Activated CD8-positive, alpha-beta memory T cell treated with anti-CD3 and anti-CD28 coated beads for 24 hours (primary cell): Measurements from ENCODE around the gene GPBP1L1.

Source experiments
- DNase-seq: peaks from one replicate; pipeline ENCODE4 v3.0.0-alpha.2; 2020

The GPBP1L1 gene

DNA sequence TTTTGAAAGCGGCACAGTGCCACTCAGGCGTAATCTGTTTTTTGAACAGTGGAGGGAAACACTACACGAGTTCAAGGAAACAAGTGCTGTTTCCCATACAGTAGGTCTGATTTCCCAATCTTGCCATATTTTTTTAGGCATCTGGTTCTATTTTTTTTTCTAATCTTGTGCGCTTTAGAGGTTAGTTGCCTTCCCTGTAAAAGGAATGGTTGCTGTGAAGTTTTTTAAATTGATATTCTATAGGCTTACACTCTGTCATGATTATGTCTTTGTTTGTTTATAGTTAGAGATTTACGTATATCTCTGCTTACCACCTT lies 101.3 kb downstream of the GPBP1L1 start:
- DNase-seq, result no peak

- peak; percentile 95 for DNase-seq
These were observed 101.8 kb downstream of the GPBP1L1 start for GRCh38 chr1:45584351-45585109.

- DNase-seq, result peak; percentile 100
These were observed 102.5 kb downstream of the GPBP1L1 start, which contains the start of gene NASP for GRCh38 chr1:45583666-45584350. NASP (plus strand) TSS chr1:45584041; CDS start chr1:45584147, 106 bp downstream.

- no peak for DNase-seq
These were observed 103.1 kb downstream of the GPBP1L1 start for GRCh38 chr1:45583264-45583665.
